COLO829 (cell line): ENCODE data around the gene LRMDA.

Experiments
- DNase-seq: peaks from one replicate; pipeline ENCODE4 v3.0.0; 2012; ENCODE audit warnings: low spot score

The LRMDA gene

DNA sequence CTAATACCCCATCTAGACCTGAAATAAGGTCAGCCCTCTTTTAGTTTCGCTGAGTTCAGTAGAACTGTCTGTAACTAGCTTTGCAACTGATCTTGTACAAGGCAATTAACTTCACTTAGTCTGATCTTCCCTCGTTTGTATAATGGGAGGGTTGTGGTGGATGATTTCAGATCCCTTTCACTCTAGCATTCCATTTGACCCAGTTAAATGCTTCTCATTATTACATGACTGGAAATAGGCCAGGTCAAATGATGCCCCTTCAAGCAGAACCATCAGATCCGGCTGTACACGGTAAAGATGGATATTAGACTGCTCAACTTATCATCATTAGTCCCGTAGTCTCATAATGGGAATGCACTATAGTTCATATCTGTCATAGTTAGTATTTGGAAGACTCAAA lies 1009.0 kb downstream of the LRMDA start:
- no peak for DNase-seq

DNA sequence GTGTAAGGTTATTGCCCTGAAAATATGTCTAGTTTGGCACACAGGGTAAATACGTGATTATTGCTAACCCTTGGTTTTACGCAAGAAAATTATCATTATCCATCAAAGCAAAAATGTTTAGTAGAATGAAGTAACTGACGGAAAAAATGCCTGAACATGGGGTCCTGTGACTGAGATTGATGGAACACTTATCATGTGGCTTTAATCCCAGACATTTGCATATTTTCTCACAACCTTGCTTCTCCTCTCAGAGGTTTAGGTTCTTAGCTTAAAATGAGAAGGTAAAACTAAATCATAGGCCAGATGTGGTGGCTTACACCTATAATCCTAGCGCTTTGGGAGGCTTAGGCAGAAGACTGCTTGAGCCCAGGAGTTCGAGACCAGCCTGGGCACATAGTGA lies 1010.7 kb downstream of the LRMDA start:
- no peak for DNase-seq

DNA sequence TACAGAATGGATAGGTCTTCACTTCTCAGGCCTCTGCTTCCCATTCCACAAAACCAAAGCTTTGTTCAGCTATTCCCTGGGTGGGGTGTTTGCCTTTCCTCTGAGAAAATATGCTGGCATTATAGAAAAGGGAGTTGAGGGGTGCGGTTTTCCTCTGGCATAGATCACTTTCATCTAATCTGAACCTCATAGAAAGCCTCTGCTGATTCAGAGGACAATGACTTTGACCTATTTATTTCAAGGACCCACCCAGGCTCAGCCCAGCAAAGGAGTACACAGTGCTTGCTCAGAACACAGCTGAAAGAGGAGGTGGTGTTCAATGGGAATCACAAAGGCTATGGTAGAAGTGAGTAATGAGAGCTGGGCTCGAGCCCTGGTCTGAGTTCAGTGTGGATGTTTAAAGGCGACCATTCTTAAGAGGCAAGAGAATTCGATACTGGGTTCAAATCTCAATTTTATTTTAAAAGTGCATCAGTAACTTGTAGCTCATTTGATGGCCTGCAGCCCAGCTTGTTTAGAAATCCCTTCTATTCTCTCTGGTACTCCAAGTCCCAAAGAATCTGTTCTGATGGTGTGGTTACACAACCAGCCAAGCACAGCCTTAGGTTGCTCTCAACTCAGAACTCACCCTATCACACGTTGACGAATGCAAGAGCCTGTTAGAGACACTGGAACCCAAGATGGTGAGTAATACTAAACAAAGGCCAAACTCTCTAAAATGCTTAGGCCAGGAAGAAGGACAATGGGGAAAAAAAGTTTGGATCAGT lies 1012.8 kb downstream of the LRMDA start:
- DNase-seq, result no peak

- DNase-seq, result no peak
These were observed 1016.2 kb downstream of the LRMDA start for GRCh38 chr10:76447578-76447977.

DNA sequence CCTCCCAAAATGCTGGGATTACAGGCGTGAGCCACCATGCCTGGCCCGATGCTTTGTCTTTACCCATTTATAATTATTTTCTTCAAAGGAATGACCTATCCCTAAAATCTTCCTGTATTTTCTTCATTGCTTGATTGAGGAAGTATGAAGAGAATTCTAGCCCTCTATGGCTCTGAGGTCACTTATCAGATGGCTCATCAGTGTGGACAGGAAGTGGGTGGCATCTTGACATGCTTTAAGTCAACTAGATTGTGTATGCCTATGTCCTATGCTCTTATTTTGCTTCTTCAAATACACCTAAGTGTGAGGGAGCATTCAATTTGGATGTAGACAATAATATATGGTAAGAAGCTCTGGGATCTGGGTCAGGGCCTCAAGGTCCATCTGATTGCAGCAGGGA lies 1020.5 kb downstream of the LRMDA start:
- no peak for DNase-seq

GRCh38 chr10:76453332-76453731 lies 1021.9 kb downstream of the LRMDA start:
- no peak for DNase-seq

- no peak for DNase-seq
These were observed 1022.6 kb downstream of the LRMDA start for GRCh38 chr10:76453997-76454396.

GRCh38 chr10:76454506-76455140 lies 1023.2 kb downstream of the LRMDA start:
- DNase-seq, result no peak

DNA sequence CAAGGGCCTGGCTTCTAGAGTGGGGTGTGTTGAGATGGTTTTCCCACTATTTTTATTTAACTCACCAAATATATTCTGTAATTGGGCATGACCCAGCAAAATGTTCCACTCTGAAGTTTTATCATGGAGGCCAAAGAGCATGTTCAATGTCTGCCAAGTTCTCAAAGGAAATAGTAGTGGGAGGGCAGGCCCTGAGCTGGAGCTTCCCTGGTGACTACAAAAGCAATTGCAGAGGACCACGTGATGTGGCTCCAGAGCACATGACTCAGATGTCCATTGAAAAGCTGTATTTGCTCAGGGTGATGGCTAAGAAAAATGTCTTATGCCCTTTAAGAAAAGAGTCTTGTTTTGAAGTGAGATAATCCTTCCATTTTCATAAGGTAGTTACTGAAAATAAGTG lies 1024.8 kb downstream of the LRMDA start:
- peak; percentile 6 for DNase-seq

DNA sequence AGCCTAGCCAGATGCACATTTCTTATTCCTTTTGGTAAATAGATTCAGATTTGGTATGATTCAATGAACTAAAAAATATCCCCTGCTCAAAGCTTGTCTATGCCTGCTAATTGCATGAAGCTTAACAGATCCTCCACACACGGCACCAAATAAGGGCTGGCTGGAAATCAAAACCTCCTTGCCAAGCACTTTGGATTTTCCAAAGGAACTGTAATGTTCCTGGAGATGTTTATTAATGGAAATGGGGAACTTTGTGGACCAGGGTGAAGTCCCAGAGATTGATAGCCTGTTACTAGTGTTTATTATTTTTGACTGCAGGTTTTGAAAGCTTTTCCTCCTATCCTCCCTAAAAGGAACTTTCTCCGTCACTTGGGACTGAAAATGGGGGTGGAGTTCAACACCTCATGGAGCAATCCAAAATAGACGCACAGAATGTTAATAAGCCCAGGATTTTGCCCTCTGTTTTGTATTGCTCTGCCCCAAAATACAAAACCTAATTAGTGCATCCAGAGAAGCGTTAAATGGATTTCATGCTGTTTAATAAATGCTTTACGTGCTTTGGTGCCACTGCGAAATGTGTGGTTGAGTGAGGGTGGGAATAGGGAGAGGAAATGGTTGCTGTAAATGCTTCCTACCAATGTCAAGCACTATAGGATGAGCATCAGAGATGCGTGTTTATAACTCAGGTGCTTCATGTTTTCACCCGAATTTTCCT lies 1027.7 kb downstream of the LRMDA start:
- DNase-seq, result no peak

DNA sequence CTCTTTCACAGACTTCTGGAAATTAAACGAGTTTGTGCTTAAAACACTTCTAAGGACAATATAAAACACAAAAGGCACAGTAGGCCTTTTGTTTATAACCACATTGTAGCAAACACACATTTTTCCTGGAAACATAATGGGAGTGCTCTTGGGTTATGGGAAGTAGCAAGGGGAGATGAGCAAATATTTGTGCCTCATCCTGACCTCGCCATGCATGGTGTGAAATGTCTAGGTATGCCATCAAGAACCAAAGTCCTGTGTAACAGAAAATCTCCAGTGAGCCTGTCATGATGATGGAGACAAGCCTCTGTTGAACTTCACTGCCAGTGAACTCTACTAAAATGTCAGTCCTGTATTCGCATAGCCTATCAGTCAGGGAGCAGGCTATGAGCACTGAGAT lies 1029.6 kb downstream of the LRMDA start:
- no peak for DNase-seq

GRCh38 chr10:76463111-76463510 lies 1031.7 kb downstream of the LRMDA start:
- no peak for DNase-seq

DNA sequence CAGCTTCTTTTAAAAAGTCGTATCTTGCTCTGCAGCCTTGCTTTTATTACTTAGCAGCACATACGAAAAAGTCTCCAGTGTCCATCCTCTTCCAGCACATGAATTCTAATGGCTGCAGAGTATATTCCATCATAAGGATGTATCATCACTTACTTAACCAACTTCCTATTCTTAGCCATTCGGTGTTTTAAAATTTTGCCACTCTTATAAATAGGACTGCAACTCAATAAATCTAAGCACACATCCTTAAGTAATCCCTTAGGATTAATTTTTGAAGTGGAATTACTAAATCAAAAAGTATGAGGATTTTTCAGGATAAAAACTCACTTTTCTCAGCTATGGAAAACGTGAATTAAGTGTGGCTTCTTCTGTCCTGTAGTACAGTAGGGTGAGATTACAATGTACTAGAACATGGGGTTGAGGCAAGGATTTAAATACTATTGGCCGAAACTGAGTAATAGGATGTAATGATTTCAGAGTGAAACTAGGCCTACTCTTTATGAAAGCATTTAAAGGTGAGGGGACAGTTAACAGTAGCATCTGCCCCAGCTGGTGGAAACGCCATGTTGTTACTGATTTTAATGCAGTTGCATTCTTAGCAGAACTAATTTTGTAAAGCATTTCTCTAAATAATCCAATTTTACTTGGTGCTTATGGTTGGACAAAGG lies 1035.5 kb downstream of the LRMDA start:
- DNase-seq, result no peak

- DNase-seq, result no peak
These were observed 1038.3 kb downstream of the LRMDA start for GRCh38 chr10:76469675-76470074.

DNA sequence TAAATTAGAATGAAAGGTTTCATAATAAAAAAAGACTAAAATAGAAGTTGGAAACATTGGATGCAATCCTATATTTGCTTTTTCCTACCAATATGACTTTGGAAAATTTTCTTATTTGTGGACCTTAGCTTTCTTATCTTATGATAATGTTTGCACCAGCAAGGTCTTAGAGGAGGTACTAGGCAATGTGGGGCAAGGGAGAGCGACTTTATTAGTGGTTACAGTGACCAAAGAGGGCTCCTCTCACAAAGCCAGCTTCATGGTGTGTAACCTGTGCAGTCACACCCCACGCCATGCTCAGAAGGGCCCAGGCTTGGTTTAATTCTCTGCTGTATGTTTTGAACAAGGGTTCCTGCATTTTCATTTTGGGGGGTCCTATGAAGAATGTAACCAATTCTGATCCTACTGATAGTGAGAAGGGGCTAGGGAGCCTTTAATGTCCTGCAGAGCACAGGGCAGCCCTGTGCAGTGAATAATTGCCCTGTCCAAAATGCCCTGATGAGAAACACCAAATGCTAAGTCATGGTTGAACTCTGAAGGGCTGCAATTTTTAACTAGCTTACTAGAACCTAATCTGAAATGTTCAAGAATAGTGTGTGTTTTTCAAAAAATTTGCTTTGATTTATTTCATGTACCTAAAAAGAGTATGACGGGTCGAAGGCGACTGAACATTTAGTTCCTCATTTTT lies 1047.8 kb downstream of the LRMDA start:
- DNase-seq, result no peak

DNA sequence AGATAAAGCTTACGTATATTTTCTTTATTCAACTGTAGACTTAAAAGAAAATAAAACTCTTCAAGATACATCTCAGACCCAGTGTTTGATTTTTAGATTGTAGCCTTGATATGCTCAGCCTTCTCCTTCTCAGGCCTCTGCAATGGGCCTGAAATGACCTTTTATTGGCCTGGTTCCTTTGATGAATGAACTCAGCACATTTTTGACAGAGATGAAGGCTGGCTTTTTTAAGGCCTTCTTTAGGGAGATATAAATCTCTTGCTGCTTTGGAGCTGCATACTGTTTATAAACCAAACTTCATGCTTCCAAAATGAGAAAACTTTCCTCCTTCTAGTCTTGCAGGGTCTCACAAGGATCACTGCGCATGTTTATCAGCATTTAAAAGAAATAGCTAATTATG lies 1049.8 kb downstream of the LRMDA start:
- DNase-seq, result no peak

GRCh38 chr10:76487582-76487981 lies 1056.2 kb downstream of the LRMDA start:
- DNase-seq, result no peak

- no peak for DNase-seq
These were observed 1057.2 kb downstream of the LRMDA start for GRCh38 chr10:76488602-76489001.

DNA sequence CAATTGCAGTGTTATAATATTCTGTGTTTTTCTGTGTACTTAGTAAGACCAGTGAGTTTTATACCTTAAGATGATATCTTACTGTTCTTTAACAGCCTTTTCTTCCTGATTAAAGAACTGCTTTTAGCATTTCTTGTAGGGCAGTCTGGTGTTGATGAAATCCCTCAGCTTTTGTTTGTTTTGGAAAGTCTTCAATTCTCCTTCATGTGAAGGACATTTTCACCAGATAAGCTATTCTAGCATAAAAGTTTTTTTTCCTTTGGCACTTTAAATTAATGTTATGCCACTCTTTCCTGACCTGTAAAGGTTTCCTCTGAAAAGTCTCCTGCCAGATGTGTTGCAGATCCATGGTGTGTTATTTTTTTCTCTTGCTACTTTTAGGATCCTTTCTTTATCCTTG lies 1059.8 kb downstream of the LRMDA start:
- no peak for DNase-seq

GRCh38 chr10:76492026-76492425 lies 1060.6 kb downstream of the LRMDA start:
- DNase-seq, result no peak

- no peak for DNase-seq
These were observed 1061.5 kb downstream of the LRMDA start for GRCh38 chr10:76492678-76493472.
